A673 (cell line): ENCODE results near the gene RAB4A. TPM values are rescaled to one million over a fixed set of nuclear protein-coding genes. Genes with fewer than 3 reads are reported as not detected.

ENCODE experiments used
- BruUV-seq: library from RNA; stranded (reverse); fragments of 400-500 nt; replicated peaks from 2 replicates; lab custom pipeline; 2021; lab: Mats Ljungman, UMichigan
- CTCF ChIA-PET: fragments of 300-600 bp; sonication (Branson Sonifier 250); formaldehyde crosslinking; loops from one replicate; lab custom pipeline; 2022; ENCODE audit warnings: antibody characterized with exemption; lab: Charles Lee
- POLR2A ChIA-PET: fragments of 300-600 bp; sonication (Branson Sonifier 250); formaldehyde crosslinking; loops from one replicate; lab custom pipeline; 2022; ENCODE audit warnings: antibody characterized with exemption; ENCODE audit not compliant: low non-redundant PET; lab: Charles Lee
- DNase-seq: peaks from one replicate; pipeline ENCODE4 v3.0.0-alpha.2; 2015; ENCODE audit warnings: low spot score
- H3K27ac ChIP-seq: fragments of 200-600 bp; sonication (generic); 2 replicates; pipeline ENCODE4 v1.5.1; 2016; ENCODE audit warnings: mixed run types, low read depth, mild to moderate bottlenecking, mixed read lengths, antibody characterized with exemption, low read length; ENCODE audit not compliant: poor library complexity, severe bottlenecking
- H3K27me3 ChIP-seq: fragments of 200-600 bp; sonication (generic); replicated peaks from 2 replicates; pipeline ENCODE4 v1.6.1; 2017; ENCODE audit warnings: mixed run types, low read depth, mild to moderate bottlenecking, mixed read lengths, antibody characterized with exemption, low read length; ENCODE audit not compliant: insufficient read depth, poor library complexity
- H3K36me3 ChIP-seq: fragments of 200-600 bp; sonication (generic); 2 replicates; pipeline ENCODE4 v1.6.1; 2016; ENCODE audit warnings: mixed run types, mild to moderate bottlenecking, mixed read lengths, antibody characterized with exemption, low read length; ENCODE audit not compliant: insufficient read depth, poor library complexity, severe bottlenecking
- H3K4me1 ChIP-seq: fragments of 200-600 bp; sonication (generic); 2 replicates; pipeline ENCODE4 v1.6.1; 2017; ENCODE audit warnings: mixed run types, mild to moderate bottlenecking, mixed read lengths, antibody characterized with exemption, low read length; ENCODE audit not compliant: insufficient read depth, poor library complexity, severe bottlenecking
- H3K4me3 ChIP-seq: fragments of 200-600 bp; sonication (generic); 2 replicates; pipeline ENCODE4 v1.5.1; 2016; ENCODE audit warnings: low read depth, mixed run types, mild to moderate bottlenecking, mixed read lengths, low read length; ENCODE audit not compliant: poor library complexity, severe bottlenecking
- H3K9me3 ChIP-seq: fragments of 200-600 bp; sonication (generic); 2 replicates; pipeline ENCODE4 v1.6.1; 2016; ENCODE audit warnings: mixed run types, low read depth, mild to moderate bottlenecking, mixed read lengths, antibody characterized with exemption, low read length; ENCODE audit not compliant: poor library complexity, severe bottlenecking
- CTCF ChIP-seq: fragments of 300-800, 200-600 bp; sonication (generic); conservative IDR thresholded peaks from 2 replicates; pipeline ENCODE4 v1.5.1; 2017; ENCODE audit warnings: low read depth, mild to moderate bottlenecking, antibody characterized with exemption, low read length, moderate library complexity, mixed read lengths
- EZH2 ChIP-seq: fragments of 200-600 bp; sonication (generic); IDR thresholded peaks from 2 replicates; pipeline ENCODE4 v1.6.1; 2017; ENCODE audit warnings: borderline replicate concordance, low read depth, mild to moderate bottlenecking, mixed read lengths, antibody characterized with exemption, low read length; ENCODE audit not compliant: poor library complexity, severe bottlenecking
- intact Hi-C: fragments of 100-400 bp; cut with micrococcal nuclease; formaldehyde crosslinking; loops from one replicate; pipeline ENCODE4 v1.10.0; 2022; ENCODE audit not compliant: unreplicated experiment
- total RNA-seq: library from RNA; stranded (reverse); gene quantifications from 2 replicates; pipeline ENCODE4 v1.2.3, GENCODE V29; 2021

Gene RAB4A
- total RNA-seq, 1 experiment from 2014 or later, result 51.6 TPM

GRCh38 chr1:229295745-229296144, 24.8 kb downstream of the RAB4A start:
- Histone ChIP-seq H3K4me3 (no peak overlapping the region), H3K27me3 (no peaks in the 10 kb centered on the region), H3K36me3 (peaks cover 2% of the 10 kb centered on the region), H3K9me3 (no peaks in the 10 kb centered on the region), H3K4me1 (no peaks in the 10 kb centered on the region), H3K27ac (no peak overlapping the region)
- no peak for DNase-seq
- no TSS peak for BruUV-seq
- ChIA-PET POLR2A (interaction anchor here (0.5 kb wide), 1 partner anchor 207 kb away, joined by 6 read pairs; no protein-coding TSS in a partner anchor), CTCF (no interaction called here)
- TF ChIP-seq EZH2, result no peak
- TF ChIP-seq CTCF, result no peak
- intact Hi-C loops, result no loop called here

- Histone ChIP-seq H3K27ac (no peak overlapping the region), H3K4me1 (no peaks in the 10 kb centered on the region), H3K9me3 (no peaks in the 10 kb centered on the region), H3K27me3 (no peaks in the 10 kb centered on the region), H3K36me3 (peaks cover 2% of the 10 kb centered on the region), H3K4me3 (no peak overlapping the region)
- TF ChIP-seq CTCF, result no peak
- TF ChIP-seq EZH2, result no peak
- intact Hi-C loops, result no loop called here
- no peak for DNase-seq
- POLR2A ChIA-PET, result interaction anchor here (0.5 kb wide), 1 partner anchor 206 kb away, joined by 6 read pairs; no protein-coding TSS in a partner anchor
- CTCF ChIA-PET, result no interaction called here
- no TSS peak for BruUV-seq
These were observed 25.6 kb downstream of the RAB4A start for GRCh38 chr1:229296541-229296941.

- Histone ChIP-seq H3K9me3 (no peaks in the 10 kb centered on the region), H3K4me1 (no peaks in the 10 kb centered on the region), H3K27ac (no peak overlapping the region), H3K4me3 (no peak overlapping the region), H3K36me3 (peaks cover 2% of the 10 kb centered on the region), H3K27me3 (no peaks in the 10 kb centered on the region)
- CTCF ChIA-PET, result no interaction called here
- POLR2A ChIA-PET, result no interaction called here
- no TSS peak for BruUV-seq
- TF ChIP-seq CTCF (no peak), EZH2 (no peak)
- intact Hi-C loops, result no loop called here
- no peak for DNase-seq
These were observed 26.8 kb downstream of the RAB4A start for GRCh38 chr1:229297746-229298145.
